Measurements from ENCODE around the gene SMAD1.

SMAD1 gene

DNA sequence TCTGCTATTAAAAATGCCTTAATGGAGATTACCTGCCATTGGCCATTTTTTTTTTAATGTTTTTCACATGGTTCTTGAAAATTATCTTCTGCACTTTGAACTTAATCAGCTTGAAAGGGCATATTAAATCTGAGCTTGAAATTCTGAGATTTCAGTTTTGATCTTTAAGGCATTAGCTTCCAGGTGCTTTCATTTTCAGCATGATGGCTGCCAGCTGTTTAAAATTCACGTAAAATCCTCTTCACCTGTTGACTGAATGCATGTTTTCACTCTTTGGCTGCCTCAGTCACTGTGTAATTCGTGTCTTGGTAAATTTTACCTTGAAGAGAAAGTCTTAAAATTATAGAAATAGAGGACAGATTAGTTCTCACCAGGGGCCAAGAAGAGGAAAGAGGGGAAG lies 39.6 kb downstream of the SMAD1 start:
- Histone ChIP-seq H4K20me1 (ENCODE audit: control insufficient read depth, insufficient read depth, low read depth, low read length) (no peaks in the 10 kb centered on the region), H3K27ac (ENCODE audit: low read depth, low read length) (peak overlapping the region; percentile 61), H3K4me2 (ENCODE audit: low read length) (peak overlapping the region; percentile 62), H3K4me1 (ENCODE audit: control insufficient read depth, low read length) (peaks cover 80% of the 10 kb centered on the region), H3K36me3 (ENCODE audit: control insufficient read depth, low read length) (peaks cover 41% of the 10 kb centered on the region), H3K4me3 (ENCODE audit: low read length) (peak overlapping the region; percentile 53), H3K9me3 (ENCODE audit: control insufficient read depth, insufficient read depth, low read length) (no peaks in the 10 kb centered on the region), H3F3A (ENCODE audit: control insufficient read depth, insufficient read depth) (peaks cover 21% of the 10 kb centered on the region), H3K79me2 (ENCODE audit: control insufficient read depth, low read length) (peaks cover 77% of the 10 kb centered on the region), H3K27me3 (ENCODE audit: control insufficient read depth, low read length) (no peaks in the 10 kb centered on the region), H3K9me2 (replicated peaks; ENCODE audit: control insufficient read depth, low read length) (no peaks in the 10 kb centered on the region)
- TF ChIP-seq, protein P1, sequence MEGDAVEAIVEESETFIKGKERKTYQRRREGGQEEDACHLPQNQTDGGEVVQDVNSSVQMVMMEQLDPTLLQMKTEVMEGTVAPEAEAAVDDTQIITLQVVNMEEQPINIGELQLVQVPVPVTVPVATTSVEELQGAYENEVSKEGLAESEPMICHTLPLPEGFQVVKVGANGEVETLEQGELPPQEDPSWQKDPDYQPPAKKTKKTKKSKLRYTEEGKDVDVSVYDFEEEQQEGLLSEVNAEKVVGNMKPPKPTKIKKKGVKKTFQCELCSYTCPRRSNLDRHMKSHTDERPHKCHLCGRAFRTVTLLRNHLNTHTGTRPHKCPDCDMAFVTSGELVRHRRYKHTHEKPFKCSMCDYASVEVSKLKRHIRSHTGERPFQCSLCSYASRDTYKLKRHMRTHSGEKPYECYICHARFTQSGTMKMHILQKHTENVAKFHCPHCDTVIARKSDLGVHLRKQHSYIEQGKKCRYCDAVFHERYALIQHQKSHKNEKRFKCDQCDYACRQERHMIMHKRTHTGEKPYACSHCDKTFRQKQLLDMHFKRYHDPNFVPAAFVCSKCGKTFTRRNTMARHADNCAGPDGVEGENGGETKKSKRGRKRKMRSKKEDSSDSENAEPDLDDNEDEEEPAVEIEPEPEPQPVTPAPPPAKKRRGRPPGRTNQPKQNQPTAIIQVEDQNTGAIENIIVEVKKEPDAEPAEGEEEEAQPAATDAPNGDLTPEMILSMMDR (IDR thresholded peaks at IDR 0.05; ENCODE audit: low read depth, low read length, poor library complexity, severe bottlenecking), result no peak
- TF ChIP-seq EZH2phosphoT487 (IDR thresholded peaks at IDR 0.05; ENCODE audit: borderline replicate concordance, low read length), result no peak

DNA sequence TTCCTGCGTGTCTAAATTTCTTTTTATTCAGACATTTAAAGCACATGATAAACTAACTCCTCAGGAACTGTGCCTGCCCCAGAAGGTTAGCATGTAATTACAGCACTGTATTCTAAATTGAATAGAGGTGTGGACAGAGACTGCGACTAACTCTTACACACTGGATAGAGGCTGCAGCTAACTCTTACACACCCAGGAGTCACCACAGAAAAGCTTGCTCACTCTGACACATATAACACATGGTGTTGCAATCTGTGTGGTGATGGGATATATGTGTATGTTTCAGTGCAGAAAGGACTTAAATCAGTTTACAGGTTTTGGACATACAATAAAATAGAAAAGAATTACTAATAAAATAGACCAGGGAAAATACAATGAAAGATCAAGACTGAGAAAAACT lies 41.5 kb downstream of the SMAD1 start:
- Histone ChIP-seq H4K20me1 (ENCODE audit: control insufficient read depth, insufficient read depth, low read depth, low read length) (no peaks in the 10 kb centered on the region), H3F3A (ENCODE audit: control insufficient read depth, insufficient read depth) (peaks cover 21% of the 10 kb centered on the region), H3K79me2 (ENCODE audit: control insufficient read depth, low read length) (peaks cover 83% of the 10 kb centered on the region), H3K36me3 (ENCODE audit: control insufficient read depth, low read length) (peaks cover 35% of the 10 kb centered on the region), H3K4me3 (ENCODE audit: low read length) (peak overlapping the region; percentile 67), H3K27me3 (ENCODE audit: control insufficient read depth, low read length) (no peaks in the 10 kb centered on the region), H3K4me1 (ENCODE audit: control insufficient read depth, low read length) (peaks cover 83% of the 10 kb centered on the region), H3K27ac (ENCODE audit: low read depth, low read length) (peak overlapping the region; percentile 96), H3K4me2 (ENCODE audit: low read length) (peak overlapping the region; percentile 96), H3K9me3 (ENCODE audit: control insufficient read depth, insufficient read depth, low read length) (no peaks in the 10 kb centered on the region), H3K9me2 (replicated peaks; ENCODE audit: control insufficient read depth, low read length) (no peaks in the 10 kb centered on the region)
- TF ChIP-seq, protein P1 (IDR thresholded peaks at IDR 0.05; ENCODE audit: low read depth, low read length, poor library complexity, severe bottlenecking), result no peak
- no peak for TF ChIP-seq EZH2phosphoT487 (IDR thresholded peaks at IDR 0.05; ENCODE audit: borderline replicate concordance, low read length)

DNA sequence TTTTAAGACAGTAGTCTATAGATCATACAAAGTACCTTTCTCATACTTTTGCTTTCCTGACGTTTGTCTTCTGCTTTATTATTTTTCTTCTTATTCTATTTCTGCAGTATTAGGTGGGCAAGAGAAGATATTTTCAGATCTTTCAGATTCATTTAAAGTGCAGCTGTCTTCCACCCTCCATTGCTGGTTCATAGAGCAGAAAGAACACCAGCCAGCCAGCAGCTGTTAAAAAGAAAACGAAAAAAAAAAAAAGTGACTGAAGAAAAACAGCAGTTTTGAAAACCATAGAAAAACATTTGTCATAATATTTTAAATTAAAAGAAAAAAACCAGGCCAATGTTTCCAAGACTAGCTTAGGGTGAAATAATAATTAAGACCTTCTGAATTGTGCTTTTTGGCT lies 42.9 kb downstream of the SMAD1 start:
- Histone ChIP-seq H4K20me1 (ENCODE audit: control insufficient read depth, insufficient read depth, low read depth, low read length) (no peaks in the 10 kb centered on the region), H3K4me1 (ENCODE audit: control insufficient read depth, low read length) (peaks cover 95% of the 10 kb centered on the region), H3F3A (ENCODE audit: control insufficient read depth, insufficient read depth) (peaks cover 21% of the 10 kb centered on the region), H3K4me3 (ENCODE audit: low read length) (peak overlapping the region; percentile 67), H3K27me3 (ENCODE audit: control insufficient read depth, low read length) (no peaks in the 10 kb centered on the region), H3K27ac (ENCODE audit: low read depth, low read length) (peak overlapping the region; percentile 96), H3K9me2 (replicated peaks; ENCODE audit: control insufficient read depth, low read length) (no peaks in the 10 kb centered on the region), H3K36me3 (ENCODE audit: control insufficient read depth, low read length) (peaks cover 42% of the 10 kb centered on the region), H3K79me2 (ENCODE audit: control insufficient read depth, low read length) (peaks cover 93% of the 10 kb centered on the region), H3K9me3 (ENCODE audit: control insufficient read depth, insufficient read depth, low read length) (no peaks in the 10 kb centered on the region), H3K4me2 (ENCODE audit: low read length) (peak overlapping the region; percentile 96)
- TF ChIP-seq EZH2phosphoT487 (IDR thresholded peaks at IDR 0.05; ENCODE audit: borderline replicate concordance, low read length), result no peak
- TF ChIP-seq, protein P1 (IDR thresholded peaks at IDR 0.05; ENCODE audit: low read depth, low read length, poor library complexity, severe bottlenecking), result no peak

All from DOHH2 (cell line).